H1 (cell line): ENCODE data around the gene RDH12. TPM values are rescaled to one million over a fixed set of nuclear protein-coding genes. Genes with fewer than 3 reads are reported as not detected.

ENCODE experiments used
- CTCF ChIA-PET: fragments of 300-600 bp; sonication (Branson Sonifier 250); formaldehyde crosslinking; loops from one replicate; lab custom pipeline; 2021; ENCODE audit not compliant: partially characterized antibody; lab: Charles Lee
- POLR2A ChIA-PET: fragments of 300-600 bp; sonication (Branson Sonifier 250); formaldehyde crosslinking; loops from one replicate; lab custom pipeline; 2021; ENCODE audit warnings: inconsistent platforms; ENCODE audit not compliant: partially characterized antibody; lab: Charles Lee
- DNase-seq, 2 experiments: peaks; one replicate each; pipeline versions ENCODE4 v3.0.0 to v3.0.0-alpha.2; 2010 to 2022; ENCODE audit warnings: low spot score in 2 of 2, low read depth in 1 of 2, mixed read lengths in 1 of 2
- FAIRE-seq: peaks from 2 replicates; lab custom pipeline; 2011; peaks lifted over from hg19 to GRCh38; lab: Jason Lieb, UNC
- H2AFZ ChIP-seq: 2 replicates; pipeline ENCODE4 v1.8.1; 2012; ENCODE audit warnings: low read length, inconsistent platforms
- H2AK5ac ChIP-seq: 2 replicates; pipeline ENCODE4 v1.6.1; 2013; ENCODE audit warnings: low read depth, low read length
- H2BK120ac ChIP-seq: replicated peaks from 2 replicates; pipeline ENCODE3; 2013; ENCODE audit warnings: low read depth, low read length, inconsistent platforms
- H2BK12ac ChIP-seq: 2 replicates; pipeline ENCODE4 v1.6.1; 2013; ENCODE audit warnings: low read depth, low read length
- H2BK15ac ChIP-seq: 2 replicates; pipeline ENCODE4 v1.6.1; 2013; ENCODE audit warnings: low read length
- H2BK20ac ChIP-seq: 2 replicates; pipeline ENCODE4 v1.6.1; 2013; ENCODE audit warnings: low read length
- H2BK5ac ChIP-seq: 2 replicates; pipeline ENCODE4 v1.6.1; 2013; ENCODE audit warnings: low read depth, low read length
- H3K14ac ChIP-seq: 2 replicates; pipeline ENCODE4 v1.6.1; 2013; ENCODE audit warnings: inconsistent platforms; ENCODE audit not compliant: insufficient read length
- H3K18ac ChIP-seq: 2 replicates; pipeline ENCODE4 v1.6.1; 2013; ENCODE audit warnings: low read length; ENCODE audit errors: extremely low read depth
- H3K23ac ChIP-seq: 2 replicates; pipeline ENCODE4 v1.6.1; 2013; ENCODE audit warnings: inconsistent platforms; ENCODE audit not compliant: insufficient read length
- H3K23me2 ChIP-seq: 2 replicates; pipeline ENCODE4 v1.6.1; 2013; ENCODE audit warnings: low read depth, low read length
- H3K27ac ChIP-seq: 2 replicates; pipeline ENCODE4 v1.6.1; 2011; ENCODE audit warnings: low read depth, low read length, inconsistent platforms
- H3K27me3 ChIP-seq, 4 experiments: replicated peaks in 1 of 4; 1 replicate in 1 of 4; 2 replicates in 3 of 4; pipeline versions ENCODE4 v1.6.1 to v1.8.1; 2011 to 2013; ENCODE audit warnings: low read length in 3 of 4, mild to moderate bottlenecking in 3 of 4, inconsistent platforms in 2 of 4, mixed read lengths in 2 of 4, moderate library complexity in 1 of 4; ENCODE audit not compliant: control insufficient read depth in 3 of 4, insufficient read depth in 3 of 4; ENCODE audit errors: extremely low read depth in 1 of 4
- H3K36me3 ChIP-seq, 4 experiments: 2 replicates each; pipeline versions ENCODE4 v1.6.1 to v1.8.1; 2011 to 2013; ENCODE audit warnings: mild to moderate bottlenecking in 4 of 4, low read length in 3 of 4, moderate library complexity in 2 of 4, control low read depth in 1 of 4, inconsistent platforms in 1 of 4; ENCODE audit not compliant: insufficient read depth in 4 of 4, control insufficient read depth in 2 of 4
- H3K4ac ChIP-seq: replicated peaks from 2 replicates; pipeline ENCODE3; 2013; ENCODE audit warnings: low read length, low read depth, mixed read lengths, inconsistent platforms; ENCODE audit not compliant: insufficient read length
- H3K4me1 ChIP-seq, 4 experiments: replicated peaks in 1 of 4; 1 replicate in 1 of 4; 2 replicates in 3 of 4; pipeline versions ENCODE4 v1.6.1 to v1.8.1; 2011 to 2013; ENCODE audit warnings: low read length in 3 of 4, inconsistent platforms in 2 of 4, mixed read lengths in 1 of 4; ENCODE audit not compliant: insufficient read depth in 4 of 4, control insufficient read depth in 3 of 4
- H3K4me2 ChIP-seq, 2 experiments: 2 replicates each; pipeline versions ENCODE4 v1.6.1 to v1.8.1; 2011 to 2013; ENCODE audit warnings: low read depth in 2 of 2, low read length in 2 of 2, control low read depth in 1 of 2, inconsistent platforms in 1 of 2, mild to moderate bottlenecking in 1 of 2; ENCODE audit not compliant: insufficient read depth in 1 of 2
- H3K4me3 ChIP-seq, 4 experiments: fragments of 200-600, 300-600 bp in 1 of 4; sonication (generic), shearing (Covaris generic), sonication (Bioruptor Twin) in 1 of 4; 2 replicates each; pipeline versions ENCODE4 v1.5.1 to v1.8.1; 2011 to 2016; ENCODE audit warnings: low read length in 4 of 4, low read depth in 3 of 4, control low read depth in 2 of 4, inconsistent platforms in 2 of 4, mild to moderate bottlenecking in 2 of 4, mixed read lengths in 1 of 4, moderate library complexity in 1 of 4; ENCODE audit not compliant: insufficient read depth in 2 of 4; ENCODE audit errors: extremely low read depth in 1 of 4
- H3K56ac ChIP-seq: replicated peaks from 2 replicates; pipeline ENCODE3; 2013; ENCODE audit warnings: low read depth, mild to moderate bottlenecking, mixed read lengths, low read length, inconsistent platforms; ENCODE audit not compliant: insufficient read length
- H3K79me1 ChIP-seq: 2 replicates; pipeline ENCODE4 v1.6.1; 2013; ENCODE audit warnings: low read depth, low read length, control low read depth
- H3K79me2 ChIP-seq, 2 experiments: 2 replicates each; pipeline versions ENCODE4 v1.6.1 to v1.8.1; 2012 to 2013; ENCODE audit warnings: low read length in 2 of 2, mild to moderate bottlenecking in 2 of 2, inconsistent platforms in 1 of 2; ENCODE audit not compliant: insufficient read depth in 2 of 2, control insufficient read depth in 1 of 2
- H3K9ac ChIP-seq, 4 experiments: replicated peaks in 1 of 4; 1 replicate in 1 of 4; 2 replicates in 3 of 4; pipeline versions ENCODE4 v1.6.1 to v1.8.1; 2011 to 2013; ENCODE audit warnings: low read depth in 3 of 4, low read length in 3 of 4, control low read depth in 2 of 4, mild to moderate bottlenecking in 2 of 4, moderate library complexity in 2 of 4, inconsistent platforms in 1 of 4; ENCODE audit errors: extremely low read depth in 1 of 4
- H3K9me3 ChIP-seq, 2 experiments: 2 replicates each; pipeline versions ENCODE4 v1.6.1 to v1.8.1; 2012 to 2013; ENCODE audit warnings: mild to moderate bottlenecking in 2 of 2, moderate library complexity in 2 of 2, control low read depth in 1 of 2, inconsistent platforms in 1 of 2, low read depth in 1 of 2, low read length in 1 of 2, mixed read lengths in 1 of 2; ENCODE audit not compliant: insufficient read depth in 2 of 2
- H4K20me1 ChIP-seq, 2 experiments: replicated peaks in 1 of 2; 2 replicates each; pipeline versions ENCODE3 to v1.8.1; 2011 to 2013; ENCODE audit warnings: inconsistent platforms in 2 of 2, low read length in 2 of 2, mild to moderate bottlenecking in 1 of 2; ENCODE audit not compliant: insufficient read depth in 2 of 2, control insufficient read depth in 1 of 2
- H4K5ac ChIP-seq: 2 replicates; pipeline ENCODE4 v1.6.1; 2013; ENCODE audit warnings: low read length, low read depth, mixed read lengths, inconsistent platforms; ENCODE audit not compliant: insufficient read length
- H4K8ac ChIP-seq: 2 replicates; pipeline ENCODE4 v1.8.0; 2013; ENCODE audit warnings: mild to moderate bottlenecking, moderate library complexity, low read length, inconsistent platforms; ENCODE audit not compliant: insufficient read depth; ENCODE audit errors: extremely low read depth
- H4K91ac ChIP-seq: replicated peaks from 2 replicates; pipeline ENCODE3; 2013; ENCODE audit warnings: low read length, mixed read lengths, inconsistent platforms; ENCODE audit not compliant: insufficient read length
- ASH2L ChIP-seq: fragments of 200-600, 300-600 bp; sonication (generic); IDR thresholded peaks from one replicate; pipeline ENCODE4 v1.7.1; 2017; ENCODE audit warnings: low read length
- EZH2 ChIP-seq: fragments of 200-600 bp; sonication (generic); IDR thresholded peaks from 2 replicates; pipeline ENCODE4 v1.7.1; 2012; ENCODE audit warnings: low read depth, mild to moderate bottlenecking, moderate library complexity, low read length, inconsistent platforms; ENCODE audit not compliant: severe bottlenecking
- KDM1A ChIP-seq: fragments of 200-600, 300-600 bp; sonication (generic); IDR thresholded peaks from 2 replicates; pipeline ENCODE4 v1.7.1; 2016; ENCODE audit warnings: mild to moderate bottlenecking, low read length, borderline replicate concordance
- TAF7 ChIP-seq: optimal IDR thresholded peaks from 2 replicates; pipeline ENCODE3; 2011; ENCODE audit warnings: low read depth, mild to moderate bottlenecking, inconsistent platforms, low read length, moderate library complexity, borderline replicate concordance
- TEAD4 ChIP-seq: IDR thresholded peaks from 2 replicates; pipeline ENCODE4 v1.6.1; 2012; ENCODE audit warnings: low read depth, low read length, inconsistent platforms, mixed read lengths
- WGBS, 2 experiments: shearing (Covaris generic) in 1 of 2; methylation state at CpG; one replicate each; pipeline versions ENCODE4 v1.1.6 to v1.1.7; 2013 to 2015; ENCODE audit warnings: low lambda C conversion rate in 2 of 2, mixed read lengths in 2 of 2, inconsistent platforms in 1 of 2, low coverage in 1 of 2, missing lambda C conversion rate in 1 of 2; ENCODE audit not compliant: insufficient replicate concordance in 2 of 2, insufficient coverage in 1 of 2, insufficient read length in 1 of 2; ENCODE audit errors: extremely low coverage in 1 of 2, missing lambda C conversion rate in 1 of 2; 5-methylcytosine and 5-hydroxymethylcytosine counted together
- polyA plus RNA-seq, 7 experiments: library from polyadenylated mRNA; depleted of rRNA in 3 of 7; stranded (reverse) in 5 of 7; unstranded in 2 of 7; fragments of >200 nt in 5 of 7; fragments of 200-250 nt in 2 of 7; gene quantifications; 1 replicate in 5 of 7; 2 replicates in 1 of 7; 4 replicates in 1 of 7; pipeline versions ENCODE4 v1.2.1 to v1.2.3, GENCODE V29; 2011 to 2013; ENCODE audit warnings: missing spikeins in 2 of 7, mixed read lengths in 2 of 7
- total RNA-seq: library from RNA; stranded (reverse); fragmentation: NEBNext Ultra II Directional; extraction: Animal tissue kit (Norgen Biotek cat#: 25700); gene quantifications from 2 replicates; pipeline ENCODE4 v1.2.1, GENCODE V29; 2021

RDH12 gene
- total and polyA plus RNA-seq, 2 of the 8 experiments (the other 6 are each of a cell fraction or from before 2014, with no cell fraction given) = 1.2 to 1.5 TPM

GRCh38 chr14:67652189-67652588 lies 49.5 kb upstream of the RDH12 start:
- FAIRE-seq = no peak

More at GRCh38 chr14:67652189-67652588, 49.5 kb upstream of the RDH12 start:
- H3K27me3 ChIP-seq = no peaks in the 10 kb centered on the region
- no peak overlapping the region for H3K4me2 ChIP-seq
- H3K4me1 ChIP-seq = no peaks in the 10 kb centered on the region
- no peak overlapping the region for H2AFZ ChIP-seq
- H4K8ac ChIP-seq = no peak overlapping the region
- H4K5ac ChIP-seq = no peak overlapping the region
- H2BK5ac ChIP-seq = no peak overlapping the region
- H2BK15ac ChIP-seq = no peak overlapping the region
- no peak overlapping the region for H3K56ac ChIP-seq
- H3K79me2 ChIP-seq = no peaks in the 10 kb centered on the region
- DNase-seq = no peak
- H3K27ac ChIP-seq = no peak overlapping the region
- no peak overlapping the region for H3K14ac ChIP-seq
- no peaks in the 10 kb centered on the region for H3K79me1 ChIP-seq
- H2BK120ac ChIP-seq = no peak overlapping the region
- H2AK5ac ChIP-seq = no peak overlapping the region
- no peak overlapping the region for H2BK20ac ChIP-seq
- no peak overlapping the region for H4K91ac ChIP-seq
- H3K9me3 ChIP-seq = no peaks in the 10 kb centered on the region
- no peaks in the 10 kb centered on the region for H3K23me2 ChIP-seq
- H3K18ac ChIP-seq = no peak overlapping the region
- POLR2A ChIA-PET = interaction anchor here (1.0 to 1.1 kb wide), 2 partner anchors 12 to 43 kb away, joined by 4 read pairs; partner anchors contain the start of gene RDH11
- no peaks in the 10 kb centered on the region for H4K20me1 ChIP-seq
- 89% methylated on average over 1 of the region's 1 CpG; no CpG with 5 or more reads in 1 of the 2 experiments for WGBS, 2 experiments
- H3K4ac ChIP-seq = no peak overlapping the region
- TF ChIP-seq TEAD4 (no peak), ASH2L (no peak), KDM1A (no peak), TAF7 (no peak), EZH2 (no peak)
- CTCF ChIA-PET = interaction anchor here (1.0 to 5.8 kb wide), 13 partner anchors 10 to 225 kb away, joined by 3 to 34 read pairs (median 5); no protein-coding TSS in a partner anchor
- no peak overlapping the region for H3K23ac ChIP-seq
- H3K36me3 ChIP-seq = peaks cover 26 to 70% (median 57%) of the 10 kb centered on the region in 4 experiments
- H3K4me3 ChIP-seq = no peak overlapping the region
- no peak overlapping the region for H2BK12ac ChIP-seq
- no peak overlapping the region for H3K9ac ChIP-seq
